Transverse colon (tissue), 4 donors: Measurements from ENCODE around the gene TMEM163. TPM values are rescaled to one million over a fixed set of nuclear protein-coding genes. Genes with fewer than 3 reads are reported as not detected.

ENCODE experiments used
- DNase-seq: peaks from one replicate; pipeline ENCODE4 v3.0.0-alpha.2; 2019
- H3K27ac ChIP-seq, 4 donors: fragments of 200-600 bp; sonication (generic); 2 replicates each; pipeline ENCODE4 v1.5.1; 2016 to 2018; ENCODE audit warnings: inconsistent platforms in 4 of 4
- H3K27me3 ChIP-seq: fragments of 200-600 bp; sonication (generic); 2 replicates; pipeline ENCODE4 v1.5.1; 2017; ENCODE audit warnings: inconsistent platforms
- H3K36me3 ChIP-seq, 4 donors: fragments of 200-600 bp; sonication (generic); 2 replicates each; pipeline ENCODE4 v1.5.1; 2017 to 2019; ENCODE audit warnings: inconsistent platforms in 4 of 4
- H3K4me1 ChIP-seq, 4 donors: fragments of 200-600 bp; sonication (generic); 2 replicates each; pipeline ENCODE4 v1.5.1; 2017 to 2020; ENCODE audit warnings: inconsistent platforms in 4 of 4
- H3K4me3 ChIP-seq, 4 donors: fragments of 200-600 bp; sonication (generic); 1 replicate in 1 of 4; 2 replicates in 3 of 4; pipeline versions ENCODE4 v1.5.1 to v1.6.1; 2017 to 2019; ENCODE audit warnings: inconsistent platforms in 4 of 4
- H3K9me3 ChIP-seq, 2 donors: fragments of 200-600 bp; sonication (generic); 2 replicates each; pipeline ENCODE4 v1.5.1; 2017 to 2019; ENCODE audit warnings: inconsistent platforms in 2 of 2
- CTCF ChIP-seq, 5 experiments: fragments of 200-600 bp in 3 of 5; fragments of 450-650 bp in 2 of 5; sonication (generic) in 3 of 5; IDR thresholded peaks; 1 replicate in 2 of 5; 2 replicates in 3 of 5; pipeline ENCODE4 v1.5.1; 2016 to 2017; ENCODE audit warnings: antibody characterized with exemption in 5 of 5, inconsistent platforms in 3 of 5, mild to moderate bottlenecking in 2 of 5, moderate library complexity in 1 of 5
- EP300 ChIP-seq: sonication (generic); formaldehyde crosslinking; IDR thresholded peaks from one replicate; pipeline ENCODE4 v1.6.1; 2017; ENCODE audit warnings: antibody characterized with exemption, low read depth
- POLR2A ChIP-seq: fragments of 450-650 bp; IDR thresholded peaks from one replicate; pipeline ENCODE4 v1.6.1; 2016; ENCODE audit warnings: antibody characterized with exemption, mild to moderate bottlenecking, moderate library complexity
- POLR2AphosphoS5 ChIP-seq, 3 donors: sonication (generic); formaldehyde crosslinking; IDR thresholded peaks; one replicate each; pipeline ENCODE4 v1.6.1; 2016; ENCODE audit warnings: antibody characterized with exemption in 3 of 3
- whole genome bisulfite sequencing, 2 donors: methylation state at CpG; one replicate each; pipeline ENCODE4 v1.1.5; 2018; ENCODE audit warnings: low coverage in 1 of 2; 5-methylcytosine and 5-hydroxymethylcytosine counted together
- in situ Hi-C, 4 donors: fragments of 200-750 bp; cut with MboI; loops; one replicate each; pipeline versions ENCODE4 v1.15.0 to v1.15.1; 2017; ENCODE audit warnings: low sequenced_read_pairs in 3 of 4, low pct_ligation_motif_present in 1 of 4, low pct_unique_long_range_greater_than_20kb in 1 of 4
- intact Hi-C: fragments of 100-400 bp; cut with DNase I; formaldehyde crosslinking; loops from one replicate; pipeline ENCODE4 v1.15.1; 2023; ENCODE audit warnings: low total_unique reads
- total RNA-seq, 4 donors: library from RNA; depleted of rRNA; stranded (reverse); fragments of >200 nt; gene quantifications; one replicate each; pipeline ENCODE4 v1.1.0, GENCODE V29; 2016

Gene TMEM163
- total RNA-seq, 4 donors from 2014 or later: 0.48 TPM; not detected in 3

- H3K9me3 ChIP-seq: no peaks in the 10 kb centered on the region
- H3K27me3 ChIP-seq: no peaks in the 10 kb centered on the region
- in situ Hi-C loops: loop anchor here in 1 of 4 donors (25.0 kb wide), 1 partner anchor 551 kb away; no protein-coding TSS in a partner anchor
- no peaks in the 10 kb centered on the region for H3K36me3 ChIP-seq
- no peak for TF ChIP-seq EP300
- TF ChIP-seq CTCF (IDR thresholded peaks at IDR 0.05): no peak
- TF ChIP-seq POLR2A: no peak
- no peak for TF ChIP-seq POLR2AphosphoS5 (IDR thresholded peaks at IDR 0.05)
- no peak overlapping the region for H3K27ac ChIP-seq
- intact Hi-C loops: no loop called here
- no peak overlapping the region for H3K4me3 ChIP-seq
- no peak for DNase-seq
- H3K4me1 ChIP-seq: no peaks in the 10 kb centered on the region
- WGBS, 2 donors: 87% methylated on average over 3 of the region's 3 CpGs; no CpG with 5 or more reads in 1 of the 2 donors
Measured at GRCh38 chr2:134438371-134438770, 280.4 kb downstream of the TMEM163 start.

GRCh38 chr2:134436706-134437105 lies 282.1 kb downstream of the TMEM163 start:
- intact Hi-C loops: no loop called here
- DNase-seq: no peak
- H3K27me3 ChIP-seq: no peaks in the 10 kb centered on the region
- no peaks in the 10 kb centered on the region for H3K9me3 ChIP-seq
- WGBS, 2 donors: 99% methylated on average over 7 of the region's 7 CpGs; no CpG with 5 or more reads in 1 of the 2 donors
- in situ Hi-C loops: loop anchor here in 1 of 4 donors (25.0 kb wide), 1 partner anchor 549 kb away; no protein-coding TSS in a partner anchor
- H3K27ac ChIP-seq: no peak overlapping the region
- H3K4me3 ChIP-seq: no peak overlapping the region
- no peak for TF ChIP-seq POLR2AphosphoS5 (IDR thresholded peaks at IDR 0.05)
- no peak for TF ChIP-seq POLR2A
- TF ChIP-seq EP300: no peak
- no peak for TF ChIP-seq CTCF (IDR thresholded peaks at IDR 0.05)
- no peaks in the 10 kb centered on the region for H3K4me1 ChIP-seq
- H3K36me3 ChIP-seq: peaks cover 0 to 11% (median 0%) of the 10 kb centered on the region in 4 donors

GRCh38 chr2:134435936-134436335 lies 282.9 kb downstream of the TMEM163 start:
- in situ Hi-C loops: loop anchor here in 1 of 4 donors (25.0 kb wide), 1 partner anchor 549 kb away; no protein-coding TSS in a partner anchor
- no peak for TF ChIP-seq EP300
- no peak for TF ChIP-seq CTCF (IDR thresholded peaks at IDR 0.05)
- TF ChIP-seq POLR2A: no peak
- no peak for TF ChIP-seq POLR2AphosphoS5 (IDR thresholded peaks at IDR 0.05)
- Histone ChIP-seq H3K4me1 (no peaks in the 10 kb centered on the region), H3K4me3 (no peak overlapping the region), H3K36me3 (peaks cover 0 to 11% (median 0%) of the 10 kb centered on the region in 4 donors), H3K27ac (no peak overlapping the region), H3K27me3 (no peaks in the 10 kb centered on the region), H3K9me3 (no peaks in the 10 kb centered on the region)
- no peak for DNase-seq
- intact Hi-C loops: no loop called here

GRCh38 chr2:134435505-134435904 lies 283.3 kb downstream of the TMEM163 start:
- no peaks in the 10 kb centered on the region for H3K4me1 ChIP-seq
- no peaks in the 10 kb centered on the region for H3K27me3 ChIP-seq
- no peak for DNase-seq
- H3K9me3 ChIP-seq: no peaks in the 10 kb centered on the region
- in situ Hi-C loops: loop anchor here in 1 of 4 donors (25.0 kb wide), 1 partner anchor 548 kb away; no protein-coding TSS in a partner anchor
- peaks cover 0 to 11% (median 0%) of the 10 kb centered on the region in 4 donors for H3K36me3 ChIP-seq
- H3K4me3 ChIP-seq: no peak overlapping the region
- no peak for TF ChIP-seq EP300
- TF ChIP-seq CTCF (IDR thresholded peaks at IDR 0.05): no peak
- no peak for TF ChIP-seq POLR2A
- no peak for TF ChIP-seq POLR2AphosphoS5 (IDR thresholded peaks at IDR 0.05)
- H3K27ac ChIP-seq: no peak overlapping the region
- intact Hi-C loops: no loop called here
- WGBS, 2 donors: 93 to 98% methylated on average over 3 to 4 of the region's 4 CpGs
